ENCODE results near the gene CAMTA1.

CAMTA1 gene

DNA sequence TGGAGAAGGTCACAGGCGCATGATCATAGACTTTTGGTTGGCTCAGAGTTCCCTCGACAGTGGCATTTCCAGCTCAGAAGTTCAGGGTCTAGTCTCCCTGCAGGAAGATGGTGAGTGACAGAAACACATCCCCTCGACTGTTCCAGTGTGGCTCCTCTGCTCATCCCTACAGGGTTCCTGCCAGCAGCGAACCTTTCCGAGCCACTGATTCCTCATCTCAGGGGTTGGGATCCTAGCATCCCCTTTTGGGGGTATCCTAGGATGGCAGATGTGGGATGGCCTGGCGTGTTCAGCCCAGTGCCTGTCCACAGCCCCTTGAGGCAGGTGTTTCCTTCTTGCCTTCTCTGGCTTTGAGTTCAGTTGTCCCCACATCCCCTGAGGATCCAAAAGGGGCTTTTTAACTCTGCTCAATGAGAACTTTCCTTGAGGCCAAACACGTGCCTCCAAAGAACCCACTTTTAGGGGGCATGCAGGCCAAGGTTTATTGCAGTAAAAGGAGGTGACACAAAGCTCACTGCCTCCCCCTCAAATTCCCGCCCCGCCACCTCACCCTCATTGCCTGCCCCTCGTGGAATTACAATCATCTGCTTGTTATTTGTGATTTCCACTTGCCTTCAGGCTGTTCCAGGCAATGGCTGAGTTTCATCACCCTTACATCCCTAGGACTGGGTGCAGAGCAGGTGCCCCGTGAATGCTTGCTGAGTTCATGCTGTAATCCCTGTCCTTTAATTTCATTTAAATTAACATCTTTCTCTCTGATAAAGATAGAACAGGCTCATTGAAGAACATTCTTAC lies 440.7 kb downstream of the CAMTA1 start:
- no peak overlapping the region for H3K4me3 ChIP-seq (ENCODE audit: low read depth in 1 of 2, low read length in 2 of 2)
- H3K4me1 ChIP-seq (ENCODE audit: control insufficient read depth in 1 of 2, insufficient read depth in 2 of 2, low read length in 2 of 2): no peaks in the 10 kb centered on the region
- H3K36me3 ChIP-seq (ENCODE audit: control insufficient read depth in 1 of 2, insufficient read depth in 2 of 2, low read length in 2 of 2): no peaks in the 10 kb centered on the region
- H3K27me3 ChIP-seq (ENCODE audit: low read depth, low read length): no peaks in the 10 kb centered on the region
- H3K9me3 ChIP-seq (ENCODE audit: control insufficient read depth in 1 of 2, low read length in 2 of 2): no peaks in the 10 kb centered on the region
- H3K27ac ChIP-seq (ENCODE audit: low read length): no peak overlapping the region

DNA sequence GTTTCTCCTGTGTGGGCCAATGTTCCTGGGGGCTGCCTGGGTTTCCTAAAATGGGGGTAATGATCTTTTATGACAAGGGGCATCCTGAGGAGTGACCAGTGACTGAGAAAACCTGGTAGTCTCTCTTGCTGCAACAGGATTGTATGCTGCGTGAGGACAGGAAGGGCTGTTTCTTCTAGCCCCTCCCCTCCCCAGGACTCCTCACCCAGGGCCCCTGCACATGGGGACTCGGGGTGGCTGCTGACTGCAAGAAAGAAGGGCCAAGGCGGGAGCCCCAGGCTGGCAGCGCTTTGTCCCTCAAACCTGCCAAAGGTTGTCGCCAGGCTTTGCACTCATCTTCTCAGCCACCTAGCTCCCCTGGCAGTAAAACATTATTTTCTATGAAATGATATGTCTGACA lies 442.4 kb downstream of the CAMTA1 start:
- Histone ChIP-seq H3K4me1 (ENCODE audit: control insufficient read depth in 1 of 2, insufficient read depth in 2 of 2, low read length in 2 of 2) (no peaks in the 10 kb centered on the region), H3K27me3 (ENCODE audit: low read depth, low read length) (no peaks in the 10 kb centered on the region), H3K27ac (ENCODE audit: low read length) (no peak overlapping the region), H3K4me3 (ENCODE audit: low read depth in 1 of 2, low read length in 2 of 2) (no peak overlapping the region), H3K9me3 (ENCODE audit: control insufficient read depth in 1 of 2, low read length in 2 of 2) (no peaks in the 10 kb centered on the region), H3K36me3 (ENCODE audit: control insufficient read depth in 1 of 2, insufficient read depth in 2 of 2, low read length in 2 of 2) (no peaks in the 10 kb centered on the region)

DNA sequence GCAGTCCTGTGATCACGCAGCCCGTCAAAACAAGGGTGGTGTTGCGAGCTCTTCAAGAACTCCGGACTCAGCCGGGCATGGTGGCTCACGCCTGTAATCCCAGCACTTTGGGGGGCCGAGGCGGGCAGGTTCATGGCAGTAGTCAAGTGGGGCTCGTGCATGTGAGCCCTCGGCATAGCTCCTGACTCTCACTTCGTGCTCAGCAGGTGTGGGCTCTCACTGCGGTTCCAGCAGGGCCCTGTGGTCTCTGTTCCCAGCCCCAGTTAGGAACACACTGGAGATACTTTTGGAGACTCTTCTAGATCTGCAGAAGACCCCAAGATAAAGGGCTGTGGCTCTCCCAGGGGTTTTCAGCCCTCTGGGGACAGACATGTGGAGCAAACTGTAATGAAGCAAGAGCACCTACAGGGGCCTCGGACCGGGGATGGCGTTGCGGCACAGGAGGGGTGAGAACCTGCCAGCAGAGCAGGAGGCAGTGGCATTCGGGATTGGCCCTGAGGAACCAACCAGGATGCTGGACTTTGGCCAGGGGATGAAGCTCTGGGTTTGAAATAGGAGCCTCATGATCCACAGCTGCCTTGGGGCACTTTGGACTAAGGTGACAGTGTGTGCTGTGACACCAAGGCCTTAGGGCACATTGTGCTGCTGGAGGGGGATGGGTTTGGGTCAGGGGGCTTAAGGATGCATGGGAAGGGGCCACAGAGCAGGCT lies 443.2 kb downstream of the CAMTA1 start:
- H3K36me3 ChIP-seq (ENCODE audit: control insufficient read depth in 1 of 2, insufficient read depth in 2 of 2, low read length in 2 of 2): no peaks in the 10 kb centered on the region

DNA sequence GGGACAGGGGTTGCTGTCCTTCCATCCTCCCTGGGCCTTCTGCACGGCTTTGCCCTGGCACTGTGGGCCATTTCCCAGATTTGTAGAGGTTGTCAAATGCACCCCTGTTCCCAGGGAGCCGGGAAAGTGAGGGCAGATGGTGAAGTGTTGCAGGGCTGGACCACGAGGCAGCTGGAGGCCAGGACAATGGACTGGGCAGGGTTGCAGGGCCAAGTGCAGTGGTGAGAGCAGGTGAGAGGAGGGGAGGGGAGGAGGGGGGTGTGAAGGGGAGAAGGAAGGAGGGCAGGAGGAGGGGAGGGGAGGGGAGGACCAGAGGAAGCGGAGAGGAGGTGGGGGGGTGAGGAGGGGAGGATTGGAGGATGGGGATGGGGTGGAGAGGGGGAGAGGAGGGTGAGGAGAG lies 443.9 kb downstream of the CAMTA1 start:
- Histone ChIP-seq H3K27ac (ENCODE audit: low read length) (no peak overlapping the region), H3K9me3 (ENCODE audit: control insufficient read depth in 1 of 2, low read length in 2 of 2) (no peaks in the 10 kb centered on the region), H3K4me1 (ENCODE audit: control insufficient read depth in 1 of 2, insufficient read depth in 2 of 2, low read length in 2 of 2) (no peaks in the 10 kb centered on the region), H3K27me3 (ENCODE audit: low read depth, low read length) (no peaks in the 10 kb centered on the region), H3K4me3 (ENCODE audit: low read depth in 1 of 2, low read length in 2 of 2) (no peak overlapping the region), H3K36me3 (ENCODE audit: control insufficient read depth in 1 of 2, insufficient read depth in 2 of 2, low read length in 2 of 2) (no peaks in the 10 kb centered on the region)

More for the DNA sequence above, 443.2 kb downstream of the CAMTA1 start:
- no peaks in the 10 kb centered on the region for H3K27me3 ChIP-seq (ENCODE audit: low read depth, low read length)
- no peaks in the 10 kb centered on the region for H3K9me3 ChIP-seq (ENCODE audit: control insufficient read depth in 1 of 2, low read length in 2 of 2)
- no peak overlapping the region for H3K27ac ChIP-seq (ENCODE audit: low read length)
- no peaks in the 10 kb centered on the region for H3K4me1 ChIP-seq (ENCODE audit: control insufficient read depth in 1 of 2, insufficient read depth in 2 of 2, low read length in 2 of 2)
- no peak overlapping the region for H3K4me3 ChIP-seq (ENCODE audit: low read depth in 1 of 2, low read length in 2 of 2)

DNA sequence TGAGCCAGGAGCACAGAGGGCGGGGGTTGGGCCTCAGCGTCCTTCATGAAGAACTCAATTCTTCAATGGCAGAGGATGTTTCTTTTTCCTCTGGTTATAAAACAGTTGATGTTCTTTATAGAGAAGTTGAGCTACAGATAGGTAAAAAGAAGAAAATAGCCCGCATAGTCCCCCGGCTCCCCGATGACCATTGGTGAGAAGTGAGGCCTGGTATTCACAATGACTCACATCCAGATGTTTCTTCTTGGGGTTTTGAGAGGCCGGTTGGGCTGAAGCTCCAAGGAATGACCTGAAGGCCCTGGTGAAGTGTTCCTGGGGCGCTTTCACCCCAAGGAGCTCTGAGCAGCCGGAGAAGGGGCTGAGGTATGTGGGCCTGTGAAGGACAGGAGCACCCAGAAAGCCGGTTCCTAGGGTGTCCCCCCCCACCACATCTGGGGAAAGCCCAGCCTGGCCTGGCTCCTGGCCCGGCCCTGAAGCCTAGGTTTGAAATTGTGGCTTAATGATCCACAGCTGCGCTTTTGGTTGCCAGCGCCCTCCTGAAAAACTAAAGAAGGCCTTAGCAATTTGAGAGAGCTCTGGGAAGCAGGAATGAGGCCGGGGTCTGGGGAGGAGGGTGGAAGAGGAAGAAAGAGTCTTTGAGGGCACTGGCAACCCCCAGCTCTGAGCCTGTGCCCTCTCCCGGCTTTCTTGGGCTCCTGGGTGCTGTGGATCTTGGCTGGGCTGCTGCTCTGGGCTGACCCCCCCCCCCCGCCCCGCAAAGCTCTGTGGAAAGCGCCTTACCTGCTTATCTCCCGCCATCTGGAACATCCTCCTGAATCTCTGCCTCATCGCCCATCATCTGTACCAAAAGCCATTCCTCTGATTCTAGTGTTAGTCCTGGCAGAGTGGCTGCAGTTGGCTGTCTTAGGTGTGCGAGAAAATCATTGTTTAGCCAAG lies 444.7 kb downstream of the CAMTA1 start:
- Histone ChIP-seq H3K27ac (ENCODE audit: low read length) (no peak overlapping the region), H3K27me3 (ENCODE audit: low read depth, low read length) (no peaks in the 10 kb centered on the region), H3K9me3 (ENCODE audit: control insufficient read depth in 1 of 2, low read length in 2 of 2) (no peaks in the 10 kb centered on the region), H3K4me1 (ENCODE audit: control insufficient read depth in 1 of 2, insufficient read depth in 2 of 2, low read length in 2 of 2) (no peaks in the 10 kb centered on the region), H3K36me3 (ENCODE audit: control insufficient read depth in 1 of 2, insufficient read depth in 2 of 2, low read length in 2 of 2) (no peaks in the 10 kb centered on the region), H3K4me3 (ENCODE audit: low read depth in 1 of 2, low read length in 2 of 2) (no peak overlapping the region)

DNA sequence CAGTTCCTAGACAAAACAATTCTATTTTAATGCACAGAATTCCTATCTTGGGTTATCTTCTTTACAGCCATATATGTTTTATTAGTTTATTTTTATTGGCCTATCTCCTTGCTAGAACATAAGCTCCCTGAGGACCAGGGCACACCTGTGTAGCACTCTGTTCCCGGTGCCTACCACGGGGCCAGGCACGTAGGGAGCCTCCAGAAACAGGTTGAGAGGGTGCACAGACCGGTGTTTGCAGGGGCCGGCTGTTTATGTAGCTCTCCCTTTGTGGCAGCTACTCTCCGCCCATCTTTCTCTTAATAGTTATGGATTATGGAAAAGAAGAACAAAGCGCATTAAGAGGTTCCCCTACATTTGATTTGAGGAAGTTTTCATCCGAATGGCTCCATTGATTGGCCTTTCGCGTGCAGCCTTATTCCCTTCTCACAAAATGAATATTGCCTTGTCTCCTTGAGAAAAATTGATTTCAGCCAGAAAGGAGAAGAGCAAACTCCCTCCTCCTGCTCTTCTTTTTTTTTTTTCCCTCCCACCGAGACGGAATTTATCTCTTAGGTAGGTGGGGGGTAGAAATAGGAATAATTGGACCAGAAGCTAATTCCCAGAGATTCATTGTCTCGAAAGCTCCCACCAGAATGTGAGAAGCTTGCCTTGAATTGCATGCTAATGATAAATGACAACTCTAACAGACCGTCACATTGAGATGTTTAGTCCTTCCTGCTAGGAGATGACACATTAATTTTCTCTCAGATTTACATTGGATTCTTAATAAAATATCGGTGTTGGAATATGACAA lies 447.4 kb downstream of the CAMTA1 start:
- Histone ChIP-seq H3K4me1 (ENCODE audit: control insufficient read depth in 1 of 2, insufficient read depth in 2 of 2, low read length in 2 of 2) (no peaks in the 10 kb centered on the region), H3K9me3 (ENCODE audit: control insufficient read depth in 1 of 2, low read length in 2 of 2) (no peaks in the 10 kb centered on the region)

DNA sequence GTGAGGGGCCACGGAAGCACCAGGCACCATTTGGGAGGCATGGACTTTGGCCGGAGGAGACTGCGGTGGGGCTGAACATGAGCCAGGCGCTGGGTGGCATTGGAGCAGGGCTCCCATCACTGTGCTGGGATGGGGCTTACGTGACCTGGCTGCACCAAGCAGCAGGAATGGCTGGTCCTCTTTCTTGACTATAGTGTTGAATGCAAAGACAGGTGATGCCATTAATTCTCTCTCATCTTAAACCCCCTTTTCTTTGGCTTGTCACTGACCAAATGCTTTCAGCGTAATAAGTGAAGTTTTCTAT lies 447.9 kb downstream of the CAMTA1 start:
- no peaks in the 10 kb centered on the region for H3K9me3 ChIP-seq (ENCODE audit: control insufficient read depth in 1 of 2, low read length in 2 of 2)
- no peaks in the 10 kb centered on the region for H3K4me1 ChIP-seq (ENCODE audit: control insufficient read depth in 1 of 2, insufficient read depth in 2 of 2, low read length in 2 of 2)
- no peaks in the 10 kb centered on the region for H3K36me3 ChIP-seq (ENCODE audit: control insufficient read depth in 1 of 2, insufficient read depth in 2 of 2, low read length in 2 of 2)
- no peaks in the 10 kb centered on the region for H3K27me3 ChIP-seq (ENCODE audit: low read depth, low read length)
- no peak overlapping the region for H3K4me3 ChIP-seq (ENCODE audit: low read depth in 1 of 2, low read length in 2 of 2)
- no peak overlapping the region for H3K27ac ChIP-seq (ENCODE audit: low read length)

More for the DNA sequence above, 447.4 kb downstream of the CAMTA1 start:
- Histone ChIP-seq H3K27ac (ENCODE audit: low read length) (no peak overlapping the region), H3K36me3 (ENCODE audit: control insufficient read depth in 1 of 2, insufficient read depth in 2 of 2, low read length in 2 of 2) (no peaks in the 10 kb centered on the region), H3K4me3 (ENCODE audit: low read depth in 1 of 2, low read length in 2 of 2) (no peak overlapping the region), H3K27me3 (ENCODE audit: low read depth, low read length) (no peaks in the 10 kb centered on the region)

DNA sequence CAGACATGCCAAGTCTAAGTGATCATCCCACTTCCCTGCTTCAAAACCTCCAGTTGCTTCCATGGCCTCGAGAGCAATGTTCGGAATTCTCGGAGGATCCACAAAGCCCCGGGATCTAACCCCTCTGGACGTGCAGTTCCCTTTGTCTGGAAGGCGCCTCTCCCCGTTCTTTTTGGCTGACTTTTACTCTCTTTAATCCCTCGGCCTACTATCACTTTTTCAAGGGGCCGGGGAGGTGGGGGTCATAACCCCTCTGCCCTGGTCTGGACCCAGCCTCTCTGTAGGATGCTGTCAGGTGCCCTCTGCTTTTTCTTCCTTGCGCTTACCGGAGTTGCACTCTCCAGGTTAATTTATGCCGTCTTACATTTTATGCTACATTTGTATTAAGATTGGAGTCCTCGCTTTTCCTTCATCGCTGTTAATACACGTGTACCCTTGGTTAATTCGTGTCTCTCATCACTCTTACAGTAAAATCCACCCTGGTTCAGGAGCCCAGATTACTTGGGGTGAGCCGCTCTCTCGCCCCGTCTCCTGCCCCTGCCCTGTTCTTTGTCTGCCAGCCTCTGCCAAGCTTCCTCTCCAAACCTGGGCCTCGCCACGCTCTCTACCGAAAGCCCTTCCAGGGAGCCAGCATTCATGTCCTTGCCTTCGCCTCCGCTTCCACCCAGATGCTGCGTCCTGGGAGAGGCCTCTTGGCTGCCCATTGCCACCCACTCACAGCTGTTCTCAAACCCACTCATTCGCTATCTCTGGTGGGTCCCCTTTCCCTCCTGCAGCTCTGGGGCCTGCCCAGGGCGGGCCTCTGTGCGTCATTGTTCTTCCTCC lies 448.6 kb downstream of the CAMTA1 start:
- no peaks in the 10 kb centered on the region for H3K27me3 ChIP-seq (ENCODE audit: low read depth, low read length)
- H3K36me3 ChIP-seq (ENCODE audit: control insufficient read depth in 1 of 2, insufficient read depth in 2 of 2, low read length in 2 of 2): no peaks in the 10 kb centered on the region
- H3K4me1 ChIP-seq (ENCODE audit: control insufficient read depth in 1 of 2, insufficient read depth in 2 of 2, low read length in 2 of 2): no peaks in the 10 kb centered on the region
- H3K4me3 ChIP-seq (ENCODE audit: low read depth in 1 of 2, low read length in 2 of 2): no peak overlapping the region
- no peak overlapping the region for H3K27ac ChIP-seq (ENCODE audit: low read length)
- H3K9me3 ChIP-seq (ENCODE audit: control insufficient read depth in 1 of 2, low read length in 2 of 2): no peaks in the 10 kb centered on the region

DNA sequence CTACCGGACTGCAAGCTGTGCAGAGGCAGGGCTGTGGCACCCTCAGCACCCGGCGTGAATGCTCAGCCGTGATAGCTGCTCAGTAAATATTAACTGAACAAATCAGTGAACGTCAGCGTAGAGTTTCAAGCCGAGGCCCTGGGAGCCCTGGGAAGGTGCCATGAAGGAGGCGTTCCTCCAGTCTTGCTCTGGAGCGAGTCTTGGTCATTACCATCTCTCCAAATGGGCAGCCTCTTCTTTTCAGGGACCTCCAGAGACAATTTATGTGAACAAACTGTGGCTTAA lies 449.2 kb downstream of the CAMTA1 start:
- no peaks in the 10 kb centered on the region for H3K27me3 ChIP-seq (ENCODE audit: low read depth, low read length)
- no peak overlapping the region for H3K27ac ChIP-seq (ENCODE audit: low read length)
- no peaks in the 10 kb centered on the region for H3K9me3 ChIP-seq (ENCODE audit: control insufficient read depth in 1 of 2, low read length in 2 of 2)
- H3K36me3 ChIP-seq (ENCODE audit: control insufficient read depth in 1 of 2, insufficient read depth in 2 of 2, low read length in 2 of 2): no peaks in the 10 kb centered on the region
- H3K4me3 ChIP-seq (ENCODE audit: low read depth in 1 of 2, low read length in 2 of 2): no peak overlapping the region
- H3K4me1 ChIP-seq (ENCODE audit: control insufficient read depth in 1 of 2, insufficient read depth in 2 of 2, low read length in 2 of 2): no peaks in the 10 kb centered on the region

DNA sequence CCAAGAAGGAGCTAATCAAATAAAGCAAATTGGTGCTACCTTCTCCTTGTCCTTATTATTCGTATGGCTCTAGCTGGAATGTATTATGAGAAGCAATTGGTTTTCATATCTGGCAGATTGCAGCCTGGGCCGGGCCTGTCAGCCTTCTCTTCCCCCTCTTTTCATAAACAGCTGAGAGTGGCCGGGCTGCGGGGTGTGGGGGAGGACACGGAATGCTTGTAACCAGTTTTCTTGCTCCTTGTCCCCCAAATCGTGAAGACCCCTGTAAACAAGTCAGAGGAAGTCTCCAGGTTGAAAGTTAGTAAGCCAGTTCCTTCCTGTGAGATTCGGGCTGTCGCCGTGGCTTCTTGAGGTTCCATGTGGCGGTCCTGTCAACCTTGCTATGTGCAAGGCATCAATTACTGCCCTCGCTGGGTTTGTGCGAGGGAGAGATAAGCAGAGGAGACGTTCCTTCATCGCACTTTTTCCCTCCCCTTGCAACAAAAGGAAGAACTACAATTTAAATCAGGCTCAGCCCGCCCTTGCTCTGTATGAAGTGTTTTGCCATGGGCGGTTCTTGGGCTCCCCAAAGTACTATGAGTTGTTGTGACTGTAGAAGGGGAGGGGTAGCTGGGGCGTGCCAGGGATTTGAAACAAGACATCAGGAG lies 450.7 kb downstream of the CAMTA1 start:
- Histone ChIP-seq H3K27ac (ENCODE audit: low read length) (no peak overlapping the region), H3K36me3 (ENCODE audit: control insufficient read depth in 1 of 2, insufficient read depth in 2 of 2, low read length in 2 of 2) (no peaks in the 10 kb centered on the region), H3K9me3 (ENCODE audit: control insufficient read depth in 1 of 2, low read length in 2 of 2) (no peaks in the 10 kb centered on the region), H3K27me3 (ENCODE audit: low read depth, low read length) (no peaks in the 10 kb centered on the region), H3K4me3 (ENCODE audit: low read depth in 1 of 2, low read length in 2 of 2) (no peak overlapping the region), H3K4me1 (ENCODE audit: control insufficient read depth in 1 of 2, insufficient read depth in 2 of 2, low read length in 2 of 2) (no peaks in the 10 kb centered on the region)

Data from muscle layer of duodenum (tissue), 2 donors.